ENCODE measurements around the gene DEK.

DNA sequence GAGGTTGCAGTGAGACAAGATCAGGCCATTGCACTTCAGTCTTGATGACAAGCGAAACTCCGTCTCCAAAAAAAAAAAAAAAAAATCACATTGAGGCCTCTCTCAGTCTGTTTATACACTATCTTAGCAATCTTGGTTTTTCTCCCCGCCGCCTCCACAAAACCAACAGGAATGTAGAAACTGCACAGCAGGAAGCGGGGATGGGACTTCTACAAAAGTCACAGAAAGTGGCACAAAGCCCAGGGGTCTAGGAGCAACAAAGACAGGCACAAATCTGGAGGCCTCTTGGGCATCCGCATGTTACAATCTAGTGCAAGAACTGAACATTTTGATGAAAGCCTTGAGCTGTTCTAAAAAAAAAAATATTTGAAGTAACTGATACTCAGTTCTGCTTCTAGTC is 60.5 kb downstream of the DEK start:
- TF ChIP-seq, protein P1, sequence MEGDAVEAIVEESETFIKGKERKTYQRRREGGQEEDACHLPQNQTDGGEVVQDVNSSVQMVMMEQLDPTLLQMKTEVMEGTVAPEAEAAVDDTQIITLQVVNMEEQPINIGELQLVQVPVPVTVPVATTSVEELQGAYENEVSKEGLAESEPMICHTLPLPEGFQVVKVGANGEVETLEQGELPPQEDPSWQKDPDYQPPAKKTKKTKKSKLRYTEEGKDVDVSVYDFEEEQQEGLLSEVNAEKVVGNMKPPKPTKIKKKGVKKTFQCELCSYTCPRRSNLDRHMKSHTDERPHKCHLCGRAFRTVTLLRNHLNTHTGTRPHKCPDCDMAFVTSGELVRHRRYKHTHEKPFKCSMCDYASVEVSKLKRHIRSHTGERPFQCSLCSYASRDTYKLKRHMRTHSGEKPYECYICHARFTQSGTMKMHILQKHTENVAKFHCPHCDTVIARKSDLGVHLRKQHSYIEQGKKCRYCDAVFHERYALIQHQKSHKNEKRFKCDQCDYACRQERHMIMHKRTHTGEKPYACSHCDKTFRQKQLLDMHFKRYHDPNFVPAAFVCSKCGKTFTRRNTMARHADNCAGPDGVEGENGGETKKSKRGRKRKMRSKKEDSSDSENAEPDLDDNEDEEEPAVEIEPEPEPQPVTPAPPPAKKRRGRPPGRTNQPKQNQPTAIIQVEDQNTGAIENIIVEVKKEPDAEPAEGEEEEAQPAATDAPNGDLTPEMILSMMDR (IDR thresholded peaks at IDR 0.05 in 2 of 3, conservative IDR thresholded peaks at IDR 0.05 in 1 of 3; ENCODE audit: borderline replicate concordance in 1 of 3, insufficient read depth in 1 of 3, low read depth in 2 of 3, low read length in 2 of 3), result no peak
- no peak for TF ChIP-seq EGR1 (IDR thresholded peaks at IDR 0.05; ENCODE audit: low read depth)
- no peak for TF ChIP-seq YY1 (IDR thresholded peaks at IDR 0.05; ENCODE audit: extremely low read depth, insufficient replicate concordance, low read depth, low read length)
- TF ChIP-seq, protein P2, sequence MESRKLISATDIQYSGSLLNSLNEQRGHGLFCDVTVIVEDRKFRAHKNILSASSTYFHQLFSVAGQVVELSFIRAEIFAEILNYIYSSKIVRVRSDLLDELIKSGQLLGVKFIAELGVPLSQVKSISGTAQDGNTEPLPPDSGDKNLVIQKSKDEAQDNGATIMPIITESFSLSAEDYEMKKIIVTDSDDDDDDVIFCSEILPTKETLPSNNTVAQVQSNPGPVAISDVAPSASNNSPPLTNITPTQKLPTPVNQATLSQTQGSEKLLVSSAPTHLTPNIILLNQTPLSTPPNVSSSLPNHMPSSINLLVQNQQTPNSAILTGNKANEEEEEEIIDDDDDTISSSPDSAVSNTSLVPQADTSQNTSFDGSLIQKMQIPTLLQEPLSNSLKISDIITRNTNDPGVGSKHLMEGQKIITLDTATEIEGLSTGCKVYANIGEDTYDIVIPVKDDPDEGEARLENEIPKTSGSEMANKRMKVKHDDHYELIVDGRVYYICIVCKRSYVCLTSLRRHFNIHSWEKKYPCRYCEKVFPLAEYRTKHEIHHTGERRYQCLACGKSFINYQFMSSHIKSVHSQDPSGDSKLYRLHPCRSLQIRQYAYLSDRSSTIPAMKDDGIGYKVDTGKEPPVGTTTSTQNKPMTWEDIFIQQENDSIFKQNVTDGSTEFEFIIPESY (IDR thresholded peaks at IDR 0.05; ENCODE audit: extremely low read depth, insufficient replicate concordance, low read length), result no peak
- no peak for TF ChIP-seq FOSL1 (IDR thresholded peaks at IDR 0.05; ENCODE audit: low read depth)
- TF ChIP-seq POLR2A (IDR thresholded peaks at IDR 0.05; ENCODE audit: borderline replicate concordance, extremely low read depth, insufficient read depth, insufficient read length), result no peak
- no peak for TF ChIP-seq ELF1 (IDR thresholded peaks at IDR 0.05; ENCODE audit: borderline replicate concordance, low read depth)
- no peak for TF ChIP-seq CEBPB (IDR thresholded peaks at IDR 0.05; ENCODE audit: low read depth)

All from HCT116 (cell line).